Urinary bladder (tissue), 4 donors: ENCODE measurements around the gene SLC38A10. TPM values are rescaled to one million over a fixed set of nuclear protein-coding genes. Genes with fewer than 3 reads are reported as not detected.
"Not testable (repeated sequence)": the region's sequence is repeated elsewhere in the genome, so short reads cannot be mapped to it uniquely, and the experiment has no call there.

ENCODE experiments used
- DNase-seq: peaks from one replicate; pipeline ENCODE4 v3.0.0-alpha.2; 2015; ENCODE audit errors: extremely low spot score
- H3K27ac ChIP-seq: one replicate; pipeline ENCODE4 v1.5.1; 2013; ENCODE audit warnings: low read depth, mild to moderate bottlenecking, moderate library complexity
- H3K36me3 ChIP-seq: one replicate; pipeline ENCODE4 v1.6.1; 2013; ENCODE audit warnings: mild to moderate bottlenecking, moderate library complexity; ENCODE audit not compliant: insufficient read depth
- H3K4me1 ChIP-seq: one replicate; pipeline ENCODE4 v1.6.1; 2013; ENCODE audit warnings: mild to moderate bottlenecking, moderate library complexity; ENCODE audit not compliant: insufficient read depth
- H3K4me3 ChIP-seq: one replicate; pipeline ENCODE4 v1.5.1; 2013; ENCODE audit warnings: low read depth, low read length
- WGBS: extraction: QIAGEN DNeasy Blood & Tissue Kit; methylation state at CpG from one replicate; pipeline ENCODE4 v1.1.7; 2013; 5-methylcytosine and 5-hydroxymethylcytosine counted together
- polyA plus RNA-seq: library from polyadenylated mRNA; stranded (reverse); fragments of 200-250 nt; gene quantifications from one replicate; pipeline ENCODE4 v1.2.3, GENCODE V29; 2013
- total RNA-seq: library from RNA; depleted of rRNA; stranded (reverse); fragments of >200 nt; gene quantifications from one replicate; pipeline ENCODE4 v1.2.3, GENCODE V29; 2014
- donor health status: healthy with polysubstance abuse.
- donor health status: healthy.

SLC38A10 gene
- total and polyA plus RNA-seq, 2 donors = 28.5 to 82.3 TPM

- no peak for DNase-seq
- H3K4me3 ChIP-seq = no peak overlapping the region
- WGBS = 90% methylated on average over 22 of the region's 22 CpGs
- no peaks in the 10 kb centered on the region for H3K36me3 ChIP-seq
- no peak overlapping the region for H3K27ac ChIP-seq
- H3K4me1 ChIP-seq = no peaks in the 10 kb centered on the region
These were observed 17.7 kb upstream of the SLC38A10 start for GRCh38 chr17:81312624-81313325.

GRCh38 chr17:81311946-81312345 is 16.8 kb upstream of the SLC38A10 start:
- no peaks in the 10 kb centered on the region for H3K36me3 ChIP-seq
- 90% methylated on average over 14 of the region's 14 CpGs for WGBS

GRCh38 chr17:81310949-81311550 is 15.9 kb upstream of the SLC38A10 start:
- Histone ChIP-seq H3K27ac (no peak overlapping the region), H3K4me1 (no peaks in the 10 kb centered on the region), H3K4me3 (no peak overlapping the region), H3K36me3 (no peaks in the 10 kb centered on the region)
- 91% methylated on average over 19 of the region's 19 CpGs for WGBS
- DNase-seq = no peak

More at GRCh38 chr17:81311946-81312345, 16.8 kb upstream of the SLC38A10 start:
- Histone ChIP-seq H3K4me3 (no peak overlapping the region), H3K4me1 (no peaks in the 10 kb centered on the region), H3K27ac (no peak overlapping the region)
- DNase-seq = no peak

- Histone ChIP-seq H3K36me3 (no peaks in the 10 kb centered on the region), H3K4me3 (no peak overlapping the region), H3K27ac (no peak overlapping the region), H3K4me1 (no peaks in the 10 kb centered on the region)
- WGBS = 77% methylated on average over 36 of the region's 36 CpGs
- DNase-seq = no peak
These were observed 15.0 kb upstream of the SLC38A10 start for GRCh38 chr17:81309859-81310839.

- Histone ChIP-seq H3K36me3 (no peaks in the 10 kb centered on the region), H3K4me1 (no peaks in the 10 kb centered on the region), H3K27ac (no peak overlapping the region), H3K4me3 (no peak overlapping the region)
- DNase-seq = no peak
- WGBS = 14% methylated on average over 22 of the region's 22 CpGs
These were observed 14.2 kb upstream of the SLC38A10 start for GRCh38 chr17:81309140-81309858.

GRCh38 chr17:81308784-81309139 is 13.7 kb upstream of the SLC38A10 start:
- H3K4me1 ChIP-seq, H3K4me3 ChIP-seq: not testable (repeated sequence)

GRCh38 chr17:81307636-81308560 is 12.8 kb upstream of the SLC38A10 start:
- Histone ChIP-seq H3K4me1 (no peaks in the 10 kb centered on the region), H3K4me3 (no peak overlapping the region), H3K36me3 (no peaks in the 10 kb centered on the region), H3K27ac (no peak overlapping the region)
- DNase-seq = no peak
- WGBS = 91% methylated on average over 19 of the region's 19 CpGs

More at GRCh38 chr17:81308784-81309139, 13.7 kb upstream of the SLC38A10 start:
- not testable (repeated sequence) for DNase-seq, H3K36me3 ChIP-seq, H3K27ac ChIP-seq
- WGBS = 55% methylated on average over 14 of the region's 14 CpGs

- H3K27ac ChIP-seq = no peak overlapping the region
- H3K4me3 ChIP-seq = no peak overlapping the region
- no peaks in the 10 kb centered on the region for H3K36me3 ChIP-seq
- DNase-seq = no peak
- 80% methylated on average over 17 of the region's 17 CpGs for WGBS
- no peaks in the 10 kb centered on the region for H3K4me1 ChIP-seq
These were observed 11.9 kb upstream of the SLC38A10 start for GRCh38 chr17:81306898-81307510.

- no peaks in the 10 kb centered on the region for H3K4me1 ChIP-seq
- WGBS = 87% methylated on average over 7 of the region's 7 CpGs
- no peak overlapping the region for H3K27ac ChIP-seq
These were observed 11.4 kb upstream of the SLC38A10 start for GRCh38 chr17:81306491-81306890.

GRCh38 chr17:81305051-81305630 is 10.0 kb upstream of the SLC38A10 start:
- H3K36me3 ChIP-seq = no peaks in the 10 kb centered on the region
- no peak overlapping the region for H3K27ac ChIP-seq
- 86% methylated on average over 13 of the region's 13 CpGs for WGBS
- H3K4me1 ChIP-seq = no peaks in the 10 kb centered on the region
- H3K4me3 ChIP-seq = no peak overlapping the region
- no peak for DNase-seq

More at GRCh38 chr17:81306491-81306890, 11.4 kb upstream of the SLC38A10 start:
- H3K4me3 ChIP-seq = no peak overlapping the region
- no peak for DNase-seq
- H3K36me3 ChIP-seq = no peaks in the 10 kb centered on the region

GRCh38 chr17:81304196-81305015 is 9.3 kb upstream of the SLC38A10 start:
- Histone ChIP-seq H3K4me3 (no peak overlapping the region), H3K4me1 (no peaks in the 10 kb centered on the region), H3K27ac (no peak overlapping the region), H3K36me3 (no peaks in the 10 kb centered on the region)
- WGBS = 90% methylated on average over 39 of the region's 39 CpGs
- DNase-seq = no peak
